KBM-7 (cell line): ENCODE data around the gene KRT33B.
"Not testable (repeated sequence)": the region's sequence is repeated elsewhere in the genome, so short reads cannot be mapped to it uniquely, and the experiment has no call there.

ENCODE experiments used
- DNase-seq: peaks from one replicate; pipeline ENCODE4 v3.0.0-alpha.2; 2015
- in situ Hi-C: fragments of 300-500 bp; cut with MboI; formaldehyde crosslinking; loops from 2 replicates; pipeline ENCODE4 v1.14.3; 2020; ENCODE audit warnings: low sequenced_read_pairs, low pct_unique_long_range_greater_than_20kb, mixed read lengths

The KRT33B gene

DNA sequence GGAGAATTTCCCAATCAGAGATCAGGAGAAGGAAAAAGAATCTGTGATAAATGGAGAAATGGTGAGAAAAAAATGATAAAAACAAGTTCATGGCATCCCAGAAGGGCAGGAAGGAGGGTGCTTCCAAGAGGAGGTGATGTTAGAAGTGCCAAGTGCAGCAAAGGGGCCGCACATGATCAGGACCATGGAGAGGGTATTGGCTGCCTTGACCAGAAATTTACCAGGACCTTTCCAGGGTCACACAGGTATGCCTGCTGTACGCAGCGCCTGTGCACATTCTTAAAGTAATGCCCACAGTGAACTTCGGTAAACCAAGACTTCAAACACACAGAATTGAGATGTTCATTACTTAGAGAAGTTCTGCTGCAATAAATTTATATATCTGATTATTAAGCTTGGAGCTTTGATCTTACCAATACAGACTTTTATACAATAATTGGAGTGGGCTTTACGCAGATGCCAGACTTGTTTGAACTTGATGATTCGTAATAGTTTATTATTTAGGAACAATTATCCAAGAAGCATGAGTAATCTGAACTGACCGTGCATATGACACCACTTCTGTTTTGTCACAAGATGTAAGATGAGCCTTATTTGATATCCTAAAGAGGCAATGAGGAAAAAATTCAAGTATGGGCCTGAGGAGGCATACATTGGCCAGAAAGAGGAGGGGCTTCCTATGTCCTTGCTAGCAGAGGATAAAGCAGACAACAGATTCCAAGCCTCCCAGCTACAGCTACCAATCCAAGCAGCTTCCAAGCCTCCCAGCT, 16.8 kb downstream of the KRT33B start:
- no peak for DNase-seq
- in situ Hi-C loops = no loop called here

DNA sequence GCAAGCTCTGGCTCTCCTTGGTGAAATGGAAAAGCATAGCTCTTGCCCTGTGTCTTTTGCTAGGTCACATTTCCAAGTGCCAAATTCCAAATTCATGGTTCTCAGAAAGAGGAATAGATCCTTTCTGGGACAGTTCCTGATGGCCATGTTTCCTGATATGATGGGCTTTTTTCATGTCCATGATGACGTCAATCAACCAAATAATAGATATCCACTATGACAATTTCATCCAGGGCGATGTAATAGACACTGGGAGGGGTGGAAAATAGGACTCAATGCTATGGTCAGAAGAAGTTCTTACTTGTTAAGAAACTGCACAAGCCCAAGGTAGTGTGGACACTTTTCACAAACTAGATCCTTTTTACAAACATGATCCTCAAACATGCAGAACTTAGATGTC, 18.4 kb downstream of the KRT33B start:
- in situ Hi-C loops = no loop called here
- no peak for DNase-seq

DNA sequence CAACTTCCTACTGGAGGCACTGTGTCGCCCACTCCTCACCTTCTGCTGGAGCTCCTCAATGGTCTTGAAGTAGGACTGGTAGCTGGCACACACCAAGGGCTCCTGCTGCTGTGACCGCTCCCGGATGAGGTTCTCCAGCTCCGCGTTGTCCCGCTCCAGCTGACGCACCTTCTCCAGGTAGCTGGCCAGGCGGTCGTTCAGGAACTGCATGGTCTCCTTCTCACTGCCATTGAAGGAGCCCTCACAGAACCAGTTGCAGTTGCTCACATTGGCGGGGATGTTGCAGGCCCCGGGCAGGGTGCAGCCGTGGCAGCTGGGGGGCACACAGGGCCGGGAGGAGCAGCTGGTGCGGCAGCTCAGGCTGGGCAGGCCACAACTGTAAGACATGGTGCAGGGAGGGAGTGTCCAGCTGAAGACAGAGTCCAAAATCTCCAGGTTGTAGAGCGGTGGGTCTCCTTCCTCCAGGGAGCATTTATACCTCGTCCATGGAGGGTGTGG, 19.2 kb downstream of the KRT33B start, which contains the start of gene KRT33A:
Gene KRT33A, minus strand, starts transcription at position 448 of the 498 bp plus-strand sequence. Its CDS starts 61 bp downstream, at position 387.
- in situ Hi-C loops, DNase-seq: not testable (repeated sequence)

DNA sequence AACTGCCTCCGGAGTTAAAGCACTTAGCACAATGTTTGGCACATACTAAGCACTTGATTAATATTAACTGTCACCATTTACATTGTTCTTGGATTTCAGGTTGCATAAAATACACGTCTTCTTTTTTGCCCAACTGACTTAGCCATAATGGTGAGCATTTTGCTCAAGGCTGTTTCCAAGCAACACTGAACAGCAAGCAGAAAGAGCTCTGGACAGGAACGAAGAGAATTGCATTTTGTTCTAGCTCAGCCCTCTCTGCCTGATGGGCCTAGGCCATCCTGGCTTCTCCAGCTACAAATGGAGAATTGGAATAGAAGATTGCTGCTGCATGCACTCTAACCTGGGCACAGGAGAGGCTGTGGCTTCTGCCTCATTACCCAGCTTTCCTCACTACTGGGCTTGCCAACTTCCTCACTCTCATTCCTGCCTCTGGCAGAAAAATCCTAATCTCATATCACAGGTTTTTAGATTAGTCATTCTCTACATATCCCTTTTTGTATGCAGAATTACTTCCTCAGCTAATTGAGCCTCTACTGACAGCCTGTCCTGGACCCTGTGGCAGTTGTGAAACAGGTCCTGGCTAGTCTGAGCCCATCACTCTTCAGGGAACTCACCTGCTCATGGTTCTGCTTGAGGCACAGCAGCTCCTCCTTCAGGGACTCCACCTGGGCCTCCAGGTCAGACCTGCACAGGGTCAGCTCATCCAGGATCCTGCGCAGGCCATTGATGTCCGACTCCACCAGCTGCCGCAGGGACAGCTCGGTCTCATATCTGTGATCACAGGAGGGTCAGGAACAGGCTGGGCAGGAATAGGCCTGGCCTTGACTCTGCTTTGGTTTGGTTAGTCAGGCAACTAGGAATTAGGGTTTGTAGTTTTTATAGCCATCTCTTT, 21.5 kb downstream of the KRT33B start:
- no peak for DNase-seq
- in situ Hi-C loops = no loop called here

DNA sequence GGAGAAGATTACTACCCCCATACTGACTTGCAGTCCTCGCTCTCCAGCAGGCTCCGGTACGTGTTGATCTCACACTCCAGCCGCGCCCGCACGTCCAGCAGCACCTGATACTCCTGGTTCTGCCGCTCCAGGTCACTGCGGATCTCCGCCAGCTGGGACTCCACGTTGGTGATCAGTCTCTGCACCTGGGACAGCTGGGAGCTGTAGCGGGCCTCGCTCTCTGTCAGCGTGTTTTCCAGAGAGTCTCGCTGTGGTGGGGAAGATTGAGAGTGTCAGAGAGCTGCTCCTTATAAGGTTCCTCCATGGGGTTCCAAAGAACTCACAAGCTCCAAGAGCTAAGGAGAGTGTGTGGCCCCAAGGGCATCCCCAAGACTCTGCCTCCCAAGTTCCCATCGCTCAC, 23.2 kb downstream of the KRT33B start:
- in situ Hi-C loops, DNase-seq: not testable (repeated sequence)

DNA sequence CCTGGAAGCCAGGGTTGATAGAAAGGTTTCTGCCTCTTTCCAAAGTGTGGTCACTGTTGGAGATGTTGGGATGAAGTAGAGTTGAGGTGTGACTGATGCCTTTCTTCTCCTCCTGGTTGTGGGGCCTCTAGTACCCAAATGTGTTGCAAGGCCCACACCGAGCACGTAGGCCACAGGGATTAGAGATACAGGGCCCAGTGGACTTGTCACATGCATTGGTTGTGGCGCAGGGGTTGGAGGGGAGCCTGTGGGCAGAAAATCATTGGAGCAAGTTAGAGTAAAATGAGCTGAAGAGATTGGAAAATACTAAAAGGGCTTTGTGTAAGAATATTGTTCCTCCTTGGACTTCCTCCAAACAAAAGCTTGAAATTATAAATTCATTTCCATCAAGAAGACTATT, 23.6 kb downstream of the KRT33B start:
- DNase-seq = no peak
- in situ Hi-C loops = no loop called here

DNA sequence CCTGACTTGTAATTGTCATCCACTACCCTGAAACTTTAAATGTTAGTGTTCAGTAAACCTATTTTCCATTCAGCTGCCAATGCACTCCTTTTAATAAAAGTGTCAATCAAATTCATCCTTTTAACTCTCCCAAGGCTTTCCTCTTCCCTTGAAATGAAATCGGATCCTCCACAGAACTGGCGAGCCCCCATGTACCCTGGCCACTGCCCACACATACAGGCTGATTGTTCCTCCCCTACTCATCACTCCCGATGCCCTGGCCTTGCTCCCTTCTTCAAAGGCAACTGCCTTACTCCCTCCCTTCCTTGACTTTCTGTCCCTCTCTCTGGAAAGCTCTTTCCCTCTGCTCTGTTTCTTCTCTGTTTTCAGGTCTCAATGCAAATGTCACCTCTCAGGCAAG, 26.6 kb downstream of the KRT33B start:
- in situ Hi-C loops = no loop called here
- DNase-seq = no peak

DNA sequence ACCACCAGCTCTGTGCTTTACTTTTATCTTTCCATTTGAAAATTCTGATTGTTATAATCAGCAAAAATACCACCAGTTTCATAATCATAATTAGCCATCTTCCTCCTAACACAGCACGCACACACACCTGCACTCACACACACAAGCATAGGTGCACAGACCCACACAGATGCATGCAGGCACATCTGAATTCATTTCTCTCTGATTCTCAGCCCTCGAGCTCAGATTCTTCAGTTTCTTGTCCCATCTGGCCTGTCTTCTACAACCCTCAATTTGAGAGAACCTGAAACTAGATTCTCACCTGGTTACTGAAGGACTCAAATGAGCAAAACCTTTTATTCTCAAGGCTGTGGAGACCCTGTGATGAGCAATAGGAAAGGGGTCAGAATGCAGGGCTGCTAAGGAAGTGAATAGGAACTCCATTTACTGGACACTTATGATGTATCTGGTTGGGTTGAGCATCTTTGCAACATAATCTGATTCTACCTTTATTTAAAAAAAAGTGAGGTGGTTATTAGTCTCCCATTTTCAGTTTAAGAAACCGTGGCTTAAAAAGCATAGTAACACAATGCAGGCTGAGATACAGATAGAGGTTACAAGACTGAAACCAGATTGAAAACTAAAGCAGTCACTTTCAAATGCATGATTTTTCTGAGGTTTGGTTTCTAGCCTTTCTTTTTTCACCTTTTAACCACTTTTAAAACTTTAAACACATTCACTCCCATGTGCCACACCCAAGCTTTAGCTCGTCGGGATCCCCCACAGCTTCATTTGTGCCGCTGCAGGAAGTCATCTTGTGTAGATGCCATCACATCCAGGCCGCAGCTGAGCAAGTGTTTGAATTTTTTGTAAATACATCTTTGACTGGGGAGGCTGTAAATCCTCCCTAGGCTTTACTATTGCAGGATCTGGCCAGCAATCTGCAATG, 28.4 kb downstream of the KRT33B start:
- in situ Hi-C loops = no loop called here
- no peak for DNase-seq

DNA sequence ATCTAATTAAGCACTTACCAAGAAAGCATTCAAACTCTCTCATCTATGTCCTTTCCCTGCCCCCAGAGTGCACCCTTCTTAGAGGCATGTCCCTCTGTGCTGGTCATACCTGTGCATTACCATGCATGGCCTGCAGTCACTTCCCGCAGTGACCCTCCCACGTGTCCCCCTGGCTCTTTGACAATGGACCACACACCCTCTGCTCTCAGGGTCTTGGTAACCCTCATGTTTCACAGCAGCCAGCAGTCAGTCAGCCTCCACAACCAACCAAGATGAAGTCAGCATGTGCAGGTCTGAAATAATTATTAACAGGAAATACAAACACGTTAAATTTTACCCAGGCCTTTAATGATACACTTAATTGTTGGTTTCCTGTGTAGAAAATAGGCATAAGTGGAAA, 29.1 kb downstream of the KRT33B start:
- in situ Hi-C loops = no loop called here
- DNase-seq = no peak

DNA sequence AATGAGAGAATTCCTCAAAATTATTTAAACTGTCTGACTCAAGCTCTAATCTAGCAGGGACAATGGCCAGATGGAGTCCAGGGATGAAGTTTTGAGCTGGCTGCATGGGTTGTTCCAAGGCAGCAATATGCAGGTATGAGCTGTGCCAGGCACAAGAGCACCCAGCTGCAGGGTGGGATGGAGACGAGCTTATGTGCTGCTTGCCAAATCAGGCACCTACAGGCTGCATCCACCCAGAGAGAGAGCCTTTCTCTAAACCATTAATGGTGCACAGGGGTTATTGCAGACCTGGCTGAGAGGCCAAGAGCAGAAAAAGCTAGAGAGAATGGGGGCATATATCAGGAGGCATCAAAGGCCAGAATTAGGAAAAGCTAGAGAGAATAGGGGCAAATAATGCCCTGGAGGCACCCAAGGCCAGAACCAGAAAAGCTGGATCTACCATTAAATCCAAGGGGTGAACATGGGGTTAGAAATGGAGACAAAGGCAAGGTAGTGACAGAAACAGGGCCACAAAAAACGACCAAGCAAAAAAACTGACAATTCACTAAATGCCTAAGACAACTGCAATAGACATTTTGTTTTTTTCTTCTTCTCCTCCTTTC, 29.9 kb downstream of the KRT33B start:
- in situ Hi-C loops = no loop called here
- no peak for DNase-seq

DNA sequence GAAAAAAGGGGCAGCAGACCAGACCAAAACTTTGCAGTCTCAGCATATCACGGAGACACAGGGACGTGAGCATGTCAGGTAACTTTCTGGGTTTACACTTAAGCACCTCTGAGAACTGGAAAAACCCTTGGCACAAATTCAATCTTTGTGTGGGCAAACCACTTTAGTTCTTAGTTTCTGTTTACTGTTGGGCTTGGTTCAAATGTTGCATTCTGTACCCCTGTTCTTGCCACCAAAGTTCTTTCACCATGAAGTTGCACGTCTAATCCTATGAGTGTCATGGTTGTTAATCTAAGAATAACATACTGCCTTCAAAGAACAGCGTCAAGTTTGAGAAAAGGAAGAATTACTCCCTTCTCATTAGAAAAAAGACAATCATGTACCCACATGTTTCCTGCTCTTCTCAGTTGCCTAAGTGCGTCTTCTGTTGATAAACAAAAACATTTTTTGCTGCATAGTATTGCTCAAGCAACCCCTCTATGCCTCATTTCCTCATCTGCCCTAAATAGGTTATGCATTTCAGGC, 30.6 kb downstream of the KRT33B start:
- no peak for DNase-seq
- in situ Hi-C loops = no loop called here

DNA sequence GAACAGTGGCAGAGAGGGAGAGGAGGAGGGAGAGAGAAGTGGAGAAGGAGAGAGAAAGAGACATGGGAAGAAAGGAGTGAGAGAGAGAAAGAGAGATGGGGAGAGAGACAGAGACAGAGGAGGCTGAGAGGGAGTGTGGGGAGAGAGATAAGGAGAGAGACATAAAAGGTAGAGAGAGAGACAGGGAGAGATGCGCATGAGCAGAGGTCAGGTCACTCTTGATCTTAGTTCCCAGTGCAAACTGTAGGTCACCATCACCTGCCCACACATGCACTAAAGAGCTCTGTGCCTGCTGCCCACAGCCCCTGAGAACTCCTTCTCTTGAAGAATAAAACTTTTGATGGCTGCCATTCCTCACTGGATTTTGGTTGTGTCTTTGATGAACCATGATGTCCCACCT, 33.9 kb downstream of the KRT33B start:
- in situ Hi-C loops = no loop called here
- DNase-seq = no peak

DNA sequence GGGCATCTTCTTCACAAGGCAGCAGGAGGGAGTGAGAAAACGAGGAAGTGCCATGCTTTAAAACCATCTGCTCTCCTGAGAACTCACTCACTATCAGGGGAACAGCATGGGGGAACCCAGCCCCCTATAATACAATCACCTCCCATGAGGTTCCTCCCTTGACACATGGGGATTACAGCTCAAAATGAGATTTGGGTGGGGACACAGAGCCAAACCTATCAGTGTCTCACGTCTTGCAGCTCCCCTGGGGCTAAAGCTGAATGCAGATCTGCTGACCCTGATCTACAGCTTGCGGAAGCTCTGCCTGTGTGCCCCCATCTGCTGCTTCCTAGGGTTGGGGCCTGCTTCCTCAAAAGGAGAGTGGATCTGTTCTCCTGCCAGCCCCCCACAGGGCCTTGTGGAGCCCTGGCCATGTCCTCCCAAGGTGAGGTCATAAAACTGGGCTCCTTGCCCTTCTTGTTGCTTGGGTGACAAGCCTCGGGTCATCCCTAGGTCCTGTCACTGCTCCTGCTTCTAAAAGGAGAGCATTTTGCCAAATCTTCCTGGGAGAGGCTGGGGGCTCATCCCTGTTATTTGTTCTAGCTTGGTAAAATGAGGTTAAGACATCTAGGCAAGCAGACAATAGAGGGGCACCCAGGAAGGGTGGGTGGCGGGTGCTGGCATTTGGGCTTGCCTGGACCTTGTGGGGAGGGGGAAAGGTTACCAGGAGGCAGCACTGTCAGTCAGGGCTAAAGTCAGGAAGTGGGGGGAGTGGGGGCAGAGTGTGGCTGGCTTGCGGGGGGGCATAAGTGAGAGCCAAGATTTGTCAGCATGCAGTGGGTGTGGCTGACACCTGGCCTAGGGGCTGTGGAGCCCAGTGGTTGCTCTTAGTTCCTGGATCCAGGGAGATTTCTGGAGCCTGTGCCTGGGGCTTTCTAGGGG, 35.0 kb downstream of the KRT33B start:
- no peak for DNase-seq
- in situ Hi-C loops = no loop called here

DNA sequence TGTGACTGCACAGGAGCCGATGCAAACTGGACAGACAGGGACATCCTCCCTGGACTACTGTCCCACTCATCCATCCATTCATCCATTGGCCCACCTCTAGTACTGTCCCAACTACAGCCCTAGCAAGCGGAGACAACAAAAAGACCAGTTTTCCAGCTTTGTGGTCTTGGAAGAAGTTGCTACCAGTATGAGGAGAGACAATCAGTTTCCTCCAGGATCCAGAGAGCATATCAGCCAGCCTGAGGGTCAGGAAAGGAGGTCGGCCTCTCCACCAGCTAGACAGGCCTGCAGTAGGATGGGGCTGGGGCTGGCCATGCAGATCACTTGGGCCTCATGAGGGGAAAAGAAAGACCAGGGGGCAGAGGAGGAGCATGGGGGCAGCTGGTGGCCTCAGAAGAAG, 35.8 kb downstream of the KRT33B start:
- DNase-seq = no peak
- in situ Hi-C loops = no loop called here

DNA sequence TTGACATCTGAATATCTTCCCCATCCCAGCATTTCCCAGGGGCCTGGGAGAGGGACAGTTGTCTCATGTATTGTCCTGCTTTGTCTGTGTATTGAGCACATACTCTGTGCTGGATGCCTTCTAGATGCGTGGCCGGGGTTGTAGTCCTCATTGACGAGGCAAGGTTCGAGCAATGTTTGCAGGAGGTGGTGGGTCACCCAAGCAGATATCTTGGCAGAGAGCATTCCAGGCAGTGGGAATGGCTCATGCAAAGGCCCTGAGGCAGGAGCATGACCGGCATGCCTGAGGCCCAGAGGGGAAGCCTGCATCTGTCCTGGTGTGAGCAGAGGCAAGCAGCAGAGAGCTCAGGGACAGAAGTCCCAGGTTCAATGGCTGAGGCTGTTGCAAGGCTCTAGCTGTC, 36.5 kb downstream of the KRT33B start:
- in situ Hi-C loops = no loop called here
- DNase-seq = no peak

DNA sequence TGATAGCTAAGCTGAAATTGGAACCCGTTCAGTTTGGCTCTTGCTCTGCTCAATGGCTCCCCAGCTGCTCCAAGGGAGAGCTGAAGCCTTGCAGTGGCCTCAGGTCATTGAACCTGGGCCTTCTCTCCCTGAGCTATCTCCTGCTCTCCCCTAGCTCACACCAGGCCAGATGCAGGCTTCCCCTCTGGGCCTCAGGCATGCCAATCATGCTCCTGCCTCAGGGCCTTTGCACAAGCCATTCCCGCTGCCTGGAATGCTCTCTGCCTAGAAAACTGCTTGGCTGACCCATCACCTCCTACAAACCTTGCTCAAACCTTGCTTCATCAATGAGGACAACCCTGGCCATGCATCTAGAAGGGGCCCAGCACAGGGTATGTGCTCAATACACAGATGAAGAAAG, 37.4 kb downstream of the KRT33B start:
- in situ Hi-C loops = no loop called here
- no peak for DNase-seq

DNA sequence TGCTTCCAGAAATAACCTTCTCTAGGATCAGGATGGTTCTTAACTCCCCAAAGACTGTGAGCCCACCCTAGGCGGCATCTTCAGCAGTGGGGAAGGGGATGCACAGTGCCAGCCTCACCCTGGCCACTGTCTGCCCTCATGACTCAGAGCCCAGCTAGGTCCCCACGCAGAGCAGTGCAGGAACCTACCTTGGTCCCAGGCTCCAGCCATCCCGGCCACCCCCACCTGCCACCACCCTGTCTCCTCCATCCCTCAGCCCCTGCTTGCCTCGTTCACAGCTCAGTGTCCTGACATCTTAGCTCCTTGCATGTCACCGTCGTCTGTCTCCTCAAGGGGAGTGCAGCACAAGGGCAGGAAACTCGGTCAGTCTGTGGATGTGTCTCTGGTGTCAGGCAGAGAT, 38.0 kb downstream of the KRT33B start:
- DNase-seq = no peak
- in situ Hi-C loops = no loop called here
